HL-60/S4 treated with phorbol 12-myristate 13-acetate at 8.2 ng/mL for 4 days and 3 days (cell line): ENCODE measurements around the gene LDLR.
"Not testable (repeated sequence)": the region's sequence is repeated elsewhere in the genome, so short reads cannot be mapped to it uniquely, and the experiment has no call there.

Experiments
- in situ Hi-C: fragments of 300-500 bp; cut with MboI; formaldehyde crosslinking; loops from 2 replicates; pipeline ENCODE4 v1.15.0; 2022; ENCODE audit warnings: low sequenced_read_pairs

LDLR gene

GRCh38 chr19:11103667-11104066 lies 14.4 kb downstream of the LDLR start:
- in situ Hi-C loops = not testable (repeated sequence)

GRCh38 chr19:11105014-11105636 lies 15.9 kb downstream of the LDLR start:
- in situ Hi-C loops = no loop called here

- in situ Hi-C loops = no loop called here
Measured at GRCh38 chr19:11106477-11106876, 17.2 kb downstream of the LDLR start.

- in situ Hi-C loops = no loop called here
Measured at GRCh38 chr19:11108746-11109145, 19.5 kb downstream of the LDLR start.

- in situ Hi-C loops = no loop called here
Measured at GRCh38 chr19:11111117-11111770, 22.0 kb downstream of the LDLR start.

GRCh38 chr19:11111771-11112144 lies 22.5 kb downstream of the LDLR start:
- in situ Hi-C loops = no loop called here

- in situ Hi-C loops = no loop called here
Measured at GRCh38 chr19:11113140-11113708, 24.0 kb downstream of the LDLR start.

- in situ Hi-C loops = no loop called here
Measured at GRCh38 chr19:11115042-11115441, 25.8 kb downstream of the LDLR start.

GRCh38 chr19:11115895-11116446 lies 26.7 kb downstream of the LDLR start:
- in situ Hi-C loops = no loop called here

GRCh38 chr19:11116507-11116906 lies 27.2 kb downstream of the LDLR start:
- in situ Hi-C loops = no loop called here

- in situ Hi-C loops = loop anchor here (10.0 kb wide), 1 partner anchor 87 kb away; no protein-coding TSS in a partner anchor
Measured at GRCh38 chr19:11121963-11122362, 32.7 kb downstream of the LDLR start.

- in situ Hi-C loops = loop anchor here (10.0 kb wide), 1 partner anchor 88 kb away; no protein-coding TSS in a partner anchor
Measured at GRCh38 chr19:11123114-11123513, 33.9 kb downstream of the LDLR start.

GRCh38 chr19:11124157-11124556 lies 34.9 kb downstream of the LDLR start:
- in situ Hi-C loops = loop anchor here (10.0 kb wide), 1 partner anchor 89 kb away; no protein-coding TSS in a partner anchor

- in situ Hi-C loops = loop anchor here (10.0 kb wide), 1 partner anchor 91 kb away; no protein-coding TSS in a partner anchor
Measured at GRCh38 chr19:11125994-11126685, 36.9 kb downstream of the LDLR start.

- in situ Hi-C loops = loop anchor here (10.0 kb wide), 1 partner anchor 93 kb away; no protein-coding TSS in a partner anchor
Measured at GRCh38 chr19:11127905-11128304, 38.6 kb downstream of the LDLR start.

GRCh38 chr19:11130824-11131455 lies 41.7 kb downstream of the LDLR start:
- in situ Hi-C loops = no loop called here

- in situ Hi-C loops = no loop called here
Measured at GRCh38 chr19:11131471-11131870, 42.2 kb downstream of the LDLR start.

- in situ Hi-C loops = no loop called here
Measured at GRCh38 chr19:11136400-11137101, 47.3 kb downstream of the LDLR start.

GRCh38 chr19:11137542-11138384 lies 48.5 kb downstream of the LDLR start:
- in situ Hi-C loops = no loop called here
